ENCODE data around the gene SLC16A11. TPM values are rescaled to one million over a fixed set of nuclear protein-coding genes. Genes with fewer than 3 reads are reported as not detected.

SLC16A11 gene
- total RNA-seq, 1 experiment from 2014 or later = not detected

- CTCF ChIA-PET = no interaction called here
- Mint-ChIP-seq H3K27ac (ENCODE audit: unreplicated experiment) (no peak overlapping the region), H3K36me3 (ENCODE audit: insufficient read depth, unreplicated experiment) (no peaks in the 10 kb centered on the region), H3K4me3 (ENCODE audit: low read depth, unreplicated experiment) (no peak overlapping the region), H3K9me3 (ENCODE audit: low read depth, unreplicated experiment) (no peaks in the 10 kb centered on the region), H3K4me1 (ENCODE audit: low read depth, unreplicated experiment) (peaks cover 9% of the 10 kb centered on the region), H3K27me3 (ENCODE audit: unreplicated experiment) (peaks cover 32% of the 10 kb centered on the region)
- no peak for DNase-seq
- BruUV-seq (replicated peaks) = no TSS peak
- intact Hi-C loops (cut with micrococcal nuclease; ENCODE audit: unreplicated experiment) = no loop called here
- TF ChIP-seq CTCF (IDR thresholded peaks at IDR 0.05; ENCODE audit: unreplicated experiment) = no peak
Observed at GRCh38 chr17:7083592-7083991, 39.7 kb upstream of the SLC16A11 start.

- no peaks in the 10 kb centered on the region for H3K9me3 Mint-ChIP-seq (ENCODE audit: low read depth, unreplicated experiment)
- peaks cover 53% of the 10 kb centered on the region for H3K27me3 Mint-ChIP-seq (ENCODE audit: unreplicated experiment)
- no peak for DNase-seq
- H3K27ac Mint-ChIP-seq (ENCODE audit: unreplicated experiment) = no peak overlapping the region
- no peaks in the 10 kb centered on the region for H3K36me3 Mint-ChIP-seq (ENCODE audit: insufficient read depth, unreplicated experiment)
- CTCF ChIA-PET = interaction anchor here (0.5 kb wide), 1 partner anchor 22 kb away, joined by 4 read pairs; no protein-coding TSS in a partner anchor
- no TSS peak for BruUV-seq (replicated peaks)
- TF ChIP-seq CTCF (IDR thresholded peaks at IDR 0.05; ENCODE audit: unreplicated experiment) = no peak
- H3K4me1 Mint-ChIP-seq (ENCODE audit: low read depth, unreplicated experiment) = no peaks in the 10 kb centered on the region
- intact Hi-C loops (cut with micrococcal nuclease; ENCODE audit: unreplicated experiment) = no loop called here
- H3K4me3 Mint-ChIP-seq (ENCODE audit: low read depth, unreplicated experiment) = no peak overlapping the region
Observed at GRCh38 chr17:7081341-7082062, 37.6 kb upstream of the SLC16A11 start.

- peaks cover 53% of the 10 kb centered on the region for H3K27me3 Mint-ChIP-seq (ENCODE audit: unreplicated experiment)
- no peaks in the 10 kb centered on the region for H3K36me3 Mint-ChIP-seq (ENCODE audit: insufficient read depth, unreplicated experiment)
- TF ChIP-seq CTCF (IDR thresholded peaks at IDR 0.05; ENCODE audit: unreplicated experiment) = no peak
- intact Hi-C loops (cut with micrococcal nuclease; ENCODE audit: unreplicated experiment) = no loop called here
- no peak overlapping the region for H3K4me3 Mint-ChIP-seq (ENCODE audit: low read depth, unreplicated experiment)
- no peaks in the 10 kb centered on the region for H3K9me3 Mint-ChIP-seq (ENCODE audit: low read depth, unreplicated experiment)
- BruUV-seq (replicated peaks) = no TSS peak
- no peaks in the 10 kb centered on the region for H3K4me1 Mint-ChIP-seq (ENCODE audit: low read depth, unreplicated experiment)
- CTCF ChIA-PET = no interaction called here
- H3K27ac Mint-ChIP-seq (ENCODE audit: unreplicated experiment) = no peak overlapping the region
- DNase-seq = no peak
Observed at GRCh38 chr17:7080456-7081041, 36.7 kb upstream of the SLC16A11 start.

- peaks cover 53% of the 10 kb centered on the region for H3K27me3 Mint-ChIP-seq (ENCODE audit: unreplicated experiment)
- no peak within 1 kb of the TSS for H3K27ac Mint-ChIP-seq (ENCODE audit: unreplicated experiment)
- no peaks in the 10 kb centered on the region for H3K4me1 Mint-ChIP-seq (ENCODE audit: low read depth, unreplicated experiment)
- no peak within 1 kb of the TSS for H3K4me3 Mint-ChIP-seq (ENCODE audit: low read depth, unreplicated experiment)
- DNase-seq = no peak
- TF ChIP-seq CTCF (IDR thresholded peaks at IDR 0.05; ENCODE audit: unreplicated experiment) = no peak
- CTCF ChIA-PET = interaction anchor here (0.5 kb wide), 1 partner anchor 515 kb away, joined by 8 read pairs; no protein-coding TSS in a partner anchor
- H3K9me3 Mint-ChIP-seq (ENCODE audit: low read depth, unreplicated experiment) = no peaks in the 10 kb centered on the region
- intact Hi-C loops (cut with micrococcal nuclease; ENCODE audit: unreplicated experiment) = no loop called here
- BruUV-seq (replicated peaks) = no TSS peak
- H3K36me3 Mint-ChIP-seq (ENCODE audit: insufficient read depth, unreplicated experiment) = peaks cover 3% of the 10 kb centered on the region
Observed at GRCh38 chr17:7079581-7080455, 35.9 kb upstream of the SLC16A11 start, which contains the start of gene CLEC10A. TSS of gene CLEC10A (minus strand) at chr17:7080251. CDS start at chr17:7078812, 1,439 bp downstream.

Measured in Calu3 (cell line).